Keratinocyte (primary cell): ENCODE measurements around the gene RGMA. TPM values are rescaled to one million over a fixed set of nuclear protein-coding genes. Genes with fewer than 3 reads are reported as not detected.
"Not testable (repeated sequence)": the region's sequence is repeated elsewhere in the genome, so short reads cannot be mapped to it uniquely, and the experiment has no call there.

Experiments used
- DNase-seq: peaks from one replicate; pipeline ENCODE4 v3.0.0-alpha.2; 2011; ENCODE audit warnings: low read depth, missing footprints, low spot score
- FAIRE-seq: peaks from 2 replicates; lab custom pipeline; 2011; peaks lifted over from hg19 to GRCh38; lab: Jason Lieb, UNC
- H2AFZ ChIP-seq: 2 replicates; pipeline ENCODE4 v1.6.0; 2012; ENCODE audit warnings: low read length, control low read depth, inconsistent platforms; ENCODE audit not compliant: control insufficient read depth
- H3K27ac ChIP-seq: 2 replicates; pipeline ENCODE4 v1.5.1; 2011; ENCODE audit warnings: low read length; ENCODE audit not compliant: control insufficient read depth, insufficient read depth
- H3K27me3 ChIP-seq: 3 replicates; pipeline ENCODE4 v1.6.0; 2011; ENCODE audit warnings: low read length; ENCODE audit not compliant: control insufficient read depth, insufficient read depth; ENCODE audit errors: extremely low read depth
- H3K36me3 ChIP-seq, 2 experiments: 2 replicates in 1 of 2; 3 replicates in 1 of 2; pipeline ENCODE4 v1.5.1; 2011; ENCODE audit warnings: low read length in 2 of 2, mild to moderate bottlenecking in 1 of 2; ENCODE audit not compliant: control insufficient read depth in 2 of 2, insufficient read depth in 2 of 2; ENCODE audit errors: extremely low read depth in 1 of 2
- H3K4me1 ChIP-seq: 3 replicates; pipeline ENCODE4 v1.5.1; 2011; ENCODE audit warnings: low read length; ENCODE audit not compliant: control insufficient read depth, insufficient read depth; ENCODE audit errors: extremely low read depth
- H3K4me2 ChIP-seq: 3 replicates; pipeline ENCODE4 v1.6.0; 2011; ENCODE audit warnings: low read depth, low read length; ENCODE audit not compliant: control insufficient read depth, insufficient read depth; ENCODE audit errors: extremely low read depth
- H3K4me3 ChIP-seq, 3 experiments: fragments of 200-600 bp in 1 of 3; sonication (generic) in 1 of 3; 2 replicates in 2 of 3; 3 replicates in 1 of 3; pipeline ENCODE4 v1.5.1; 2011 to 2016; ENCODE audit warnings: low read length in 3 of 3, mild to moderate bottlenecking in 3 of 3, control low read depth in 2 of 3, inconsistent platforms in 1 of 3, low read depth in 1 of 3, mixed read lengths in 1 of 3, mixed run types in 1 of 3, moderate library complexity in 1 of 3; ENCODE audit not compliant: control insufficient read depth in 2 of 3, insufficient read depth in 2 of 3; ENCODE audit errors: extremely low read depth in 1 of 3
- H3K79me2 ChIP-seq: 2 replicates; pipeline ENCODE4 v1.6.0; 2012; ENCODE audit warnings: low read length; ENCODE audit not compliant: control insufficient read depth, insufficient read depth
- H3K9ac ChIP-seq: 3 replicates; pipeline ENCODE4 v1.6.0; 2011; ENCODE audit warnings: low read length; ENCODE audit not compliant: control insufficient read depth, insufficient read depth; ENCODE audit errors: extremely low read depth
- H3K9me1 ChIP-seq: 3 replicates; pipeline ENCODE4 v1.6.0; 2011; ENCODE audit warnings: low read length; ENCODE audit not compliant: control insufficient read depth, insufficient read depth; ENCODE audit errors: extremely low read depth
- H3K9me3 ChIP-seq: 2 replicates; pipeline ENCODE4 v1.5.1; 2012; ENCODE audit warnings: low read depth, low read length; ENCODE audit not compliant: control insufficient read depth
- H4K20me1 ChIP-seq: 3 replicates; pipeline ENCODE4 v1.6.0; 2011; ENCODE audit warnings: low read length; ENCODE audit not compliant: control insufficient read depth, insufficient read depth; ENCODE audit errors: extremely low read depth
- EZH2 ChIP-seq: IDR thresholded peaks from one replicate; pipeline ENCODE4 v1.6.1; 2012; ENCODE audit warnings: inconsistent platforms, mild to moderate bottlenecking, low read length, moderate library complexity
- dilution Hi-C: fragments of 300-500 bp; cut with MboI; formaldehyde crosslinking; loops from one replicate; pipeline ENCODE4 v1.7.0; 2020; ENCODE audit warnings: low sequenced_read_pairs; ENCODE audit not compliant: extremely low pct_ligation_motif_present
- polyA plus RNA-seq, 5 experiments: library from polyadenylated mRNA; depleted of rRNA in 3 of 5; stranded (reverse) in 3 of 5; stranded (forward) in 1 of 5; unstranded in 1 of 5; fragments of >200 nt; gene quantifications; 1 replicate in 1 of 5; 2 replicates in 3 of 5; 3 replicates in 1 of 5; pipeline versions ENCODE4 v1.2.1 to v1.2.3, GENCODE V29; 2011 to 2012; ENCODE audit warnings: missing spikeins in 2 of 5, low read depth in 1 of 5, low replicate concordance in 1 of 5
- TF ChIP-seq, protein P1 (sequence below), 3 experiments: IDR thresholded peaks in 1 of 3; conservative IDR thresholded peaks in 1 of 3; optimal IDR thresholded peaks in 1 of 3; 2 replicates in 2 of 3; 3 replicates in 1 of 3; pipeline versions ENCODE3 to v1.5.1; 2011; ENCODE audit warnings: low read length in 3 of 3, mild to moderate bottlenecking in 3 of 3, moderate library complexity in 2 of 3, control low read depth in 1 of 3, inconsistent platforms in 1 of 3; ENCODE audit not compliant: insufficient read depth in 2 of 3; ENCODE audit errors: extremely low read depth in 1 of 3

Gene RGMA
- polyA plus RNA-seq, 1 donor (not counting 4 experiments of a cell fraction or from before 2014, with no cell fraction given): 0.18 TPM

DNA sequence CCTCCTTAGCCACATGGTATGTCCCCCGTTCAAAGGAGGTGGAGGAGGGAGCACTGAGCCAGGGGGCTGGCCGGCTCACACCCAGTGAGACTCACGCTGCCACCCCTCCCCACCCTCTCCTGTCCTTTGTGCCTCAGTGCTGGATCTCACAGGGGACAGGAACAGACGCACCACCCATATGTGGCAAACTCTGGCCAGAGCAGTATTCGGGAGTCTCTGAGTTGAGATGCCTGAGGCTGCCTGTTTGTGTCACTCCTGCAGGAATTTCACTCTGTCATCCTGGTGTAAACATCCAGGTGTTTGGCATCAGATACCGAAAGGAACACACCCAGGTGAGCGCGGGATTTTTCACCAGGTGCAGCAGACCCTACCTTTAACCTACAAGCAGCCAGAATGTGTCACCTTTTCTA, 25.7 kb downstream of the RGMA start:
- H3K4me2 ChIP-seq: peak overlapping the region; percentile 7
- H3K4me3 ChIP-seq: no peak overlapping the region
- no peaks in the 10 kb centered on the region for H3K9me3 ChIP-seq
- no peaks in the 10 kb centered on the region for H3K79me2 ChIP-seq
- TF ChIP-seq, protein P1, sequence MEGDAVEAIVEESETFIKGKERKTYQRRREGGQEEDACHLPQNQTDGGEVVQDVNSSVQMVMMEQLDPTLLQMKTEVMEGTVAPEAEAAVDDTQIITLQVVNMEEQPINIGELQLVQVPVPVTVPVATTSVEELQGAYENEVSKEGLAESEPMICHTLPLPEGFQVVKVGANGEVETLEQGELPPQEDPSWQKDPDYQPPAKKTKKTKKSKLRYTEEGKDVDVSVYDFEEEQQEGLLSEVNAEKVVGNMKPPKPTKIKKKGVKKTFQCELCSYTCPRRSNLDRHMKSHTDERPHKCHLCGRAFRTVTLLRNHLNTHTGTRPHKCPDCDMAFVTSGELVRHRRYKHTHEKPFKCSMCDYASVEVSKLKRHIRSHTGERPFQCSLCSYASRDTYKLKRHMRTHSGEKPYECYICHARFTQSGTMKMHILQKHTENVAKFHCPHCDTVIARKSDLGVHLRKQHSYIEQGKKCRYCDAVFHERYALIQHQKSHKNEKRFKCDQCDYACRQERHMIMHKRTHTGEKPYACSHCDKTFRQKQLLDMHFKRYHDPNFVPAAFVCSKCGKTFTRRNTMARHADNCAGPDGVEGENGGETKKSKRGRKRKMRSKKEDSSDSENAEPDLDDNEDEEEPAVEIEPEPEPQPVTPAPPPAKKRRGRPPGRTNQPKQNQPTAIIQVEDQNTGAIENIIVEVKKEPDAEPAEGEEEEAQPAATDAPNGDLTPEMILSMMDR (optimal IDR thresholded peaks at IDR 0.05 in 1 of 3, IDR thresholded peaks at IDR 0.05 in 1 of 3, conservative IDR thresholded peaks at IDR 0.05 in 1 of 3; ENCODE audit: extremely low read depth in 1 of 3, insufficient read depth in 2 of 3, low read length in 3 of 3): no peak
- no peak for TF ChIP-seq EZH2
- DNase-seq (peak; percentile 50), FAIRE-seq (no peak)
- no peaks in the 10 kb centered on the region for H4K20me1 ChIP-seq
- no peak overlapping the region for H2AFZ ChIP-seq
- peaks cover 20% of the 10 kb centered on the region for H3K4me1 ChIP-seq
- dilution Hi-C loops: no loop called here
- H3K9ac ChIP-seq: peak overlapping the region; percentile 42
- no peak overlapping the region for H3K27ac ChIP-seq
- no peaks in the 10 kb centered on the region for H3K36me3 ChIP-seq
- H3K27me3 ChIP-seq: peaks cover 8% of the 10 kb centered on the region
- H3K9me1 ChIP-seq: no peaks in the 10 kb centered on the region

DNA sequence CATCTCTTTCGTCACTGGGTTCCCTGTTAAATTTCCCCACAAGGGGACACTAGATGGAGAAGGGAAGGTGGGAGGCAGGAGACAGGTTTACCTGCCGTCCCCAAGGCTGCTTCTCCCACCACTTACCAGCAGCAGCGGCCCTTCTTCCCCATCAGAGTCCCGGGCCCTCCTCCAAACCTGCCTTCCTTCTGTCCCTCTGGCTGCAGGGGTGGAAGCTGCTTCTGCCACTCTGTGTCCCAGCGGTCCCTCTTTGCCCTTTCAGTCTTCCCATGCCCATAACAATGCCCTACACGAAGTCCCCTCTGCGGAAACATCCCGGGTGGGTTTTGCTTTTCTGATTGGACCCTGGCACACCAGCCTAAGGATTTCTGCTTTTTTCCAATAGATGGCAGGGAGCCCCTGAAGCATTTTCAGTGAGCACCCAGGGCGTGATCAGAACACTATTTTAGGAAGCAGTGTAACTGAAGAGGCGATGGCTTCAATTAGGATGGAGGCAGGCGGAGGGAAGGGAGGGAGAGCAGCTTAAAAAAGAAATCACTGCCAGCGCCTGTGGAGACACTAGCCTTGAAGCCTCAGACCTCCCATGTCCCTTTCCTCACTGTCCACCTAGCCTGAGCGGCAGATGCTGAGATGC, 26.3 kb downstream of the RGMA start:
- DNase-seq, H4K20me1 ChIP-seq, H3K9me1 ChIP-seq, H3K9me3 ChIP-seq, H3K27ac ChIP-seq, H2AFZ ChIP-seq, H3K36me3 ChIP-seq, H3K79me2 ChIP-seq, H3K27me3 ChIP-seq, dilution Hi-C loops, H3K4me3 ChIP-seq, FAIRE-seq: not testable (repeated sequence)
- Histone ChIP-seq H3K9ac (peak overlapping the region; percentile 28), H3K4me1 (peaks cover 20% of the 10 kb centered on the region), H3K4me2 (peak overlapping the region; percentile 7)
